Measurements from ENCODE around the gene PKN3.
"Not testable (repeated sequence)": the region's sequence is repeated elsewhere in the genome, so short reads cannot be mapped to it uniquely, and the experiment has no call there.

The PKN3 gene

GRCh38 chr9:128694344-128694743, 8.0 kb upstream of the PKN3 start:
- no peak for DNase-seq

GRCh38 chr9:128696923-128697707, 5.2 kb upstream of the PKN3 start:
- no peak for DNase-seq

GRCh38 chr9:128699096-128699795, 3.1 kb upstream of the PKN3 start:
- DNase-seq, result not testable (repeated sequence)

GRCh38 chr9:128701227-128701854, 962 bp upstream of the PKN3 start:
- no peak for DNase-seq

GRCh38 chr9:128702949-128703615, 779 bp downstream of the PKN3 start:
- peak; percentile 30 to 59 for DNase-seq

GRCh38 chr9:128703616-128704355, 1.5 kb downstream of the PKN3 start:
- DNase-seq, result no peak

- DNase-seq, result no peak
These were observed 2.0 kb downstream of the PKN3 start for GRCh38 chr9:128704356-128704670.

- DNase-seq, result no peak
These were observed 3.0 kb downstream of the PKN3 start for GRCh38 chr9:128705051-128705965.

- DNase-seq, result no peak
These were observed 3.7 kb downstream of the PKN3 start for GRCh38 chr9:128706045-128706444.

- no peak for DNase-seq
These were observed 4.5 kb downstream of the PKN3 start for GRCh38 chr9:128706671-128707381.

GRCh38 chr9:128707446-128707845, 5.1 kb downstream of the PKN3 start:
- DNase-seq, result no peak

GRCh38 chr9:128712451-128713410, 10.4 kb downstream of the PKN3 start:
- DNase-seq, result no peak

- no peak for DNase-seq
These were observed 11.1 kb downstream of the PKN3 start for GRCh38 chr9:128713411-128713780.

GRCh38 chr9:128713941-128714573, 11.8 kb downstream of the PKN3 start:
- DNase-seq, result no peak

- DNase-seq, result no peak
These were observed 12.5 kb downstream of the PKN3 start for GRCh38 chr9:128714586-128715435.

- no peak for DNase-seq
These were observed 13.1 kb downstream of the PKN3 start for GRCh38 chr9:128715436-128715750.

GRCh38 chr9:128716581-128717254, 14.4 kb downstream of the PKN3 start:
- DNase-seq, result no peak

- DNase-seq, result no peak
These were observed 15.7 kb downstream of the PKN3 start for GRCh38 chr9:128718047-128718446.

Data from Kasumi-1 (cell line).